ENCODE data around the gene HSD17B10.

GRCh38 chrX:53456254-53456653 lies 22.1 kb upstream of the HSD17B10 start:
- no peak for TF ChIP-seq CTCF (IDR thresholded peaks at IDR 0.05 in 8 of 11, conservative IDR thresholded peaks at IDR 0.05 in 3 of 11)
- no peak for TF ChIP-seq POLR2A (IDR thresholded peaks at IDR 0.05)
- no peak for TF ChIP-seq POLR2AphosphoS5 (IDR thresholded peaks at IDR 0.05)

Data from spleen (tissue), 7 donors.